Kidney epithelial cell (primary cell): Measurements from ENCODE around the gene TMEM171. TPM values are rescaled to one million over a fixed set of nuclear protein-coding genes. Genes with fewer than 3 reads are reported as not detected.

Experiments used
- DNase-seq: peaks from one replicate; pipeline ENCODE4 v3.0.0-alpha.2; 2010; ENCODE audit warnings: low read depth
- H3K27me3 ChIP-seq: 2 replicates; pipeline ENCODE4 v1.6.0; 2011; ENCODE audit warnings: low read length; ENCODE audit not compliant: control insufficient read depth, insufficient read depth
- H3K36me3 ChIP-seq: 2 replicates; pipeline ENCODE4 v1.5.1; 2011; ENCODE audit warnings: low read length; ENCODE audit not compliant: control insufficient read depth, insufficient read depth
- H3K4me3 ChIP-seq: 2 replicates; pipeline ENCODE4 v1.5.1; 2011; ENCODE audit warnings: low read depth, mild to moderate bottlenecking, control low read depth, low read length
- CTCF ChIP-seq: IDR thresholded peaks from 2 replicates; pipeline ENCODE4 v1.5.1; 2011; ENCODE audit warnings: mild to moderate bottlenecking, moderate library complexity, low read length, control low read depth, inconsistent platforms; ENCODE audit not compliant: insufficient read depth, poor library complexity, severe bottlenecking
- total RNA-seq: library from RNA; depleted of rRNA; stranded (reverse); fragments of >200 nt; gene quantifications from 2 replicates; pipeline ENCODE4 v1.2.3, GENCODE V29; 2015

The TMEM171 gene
- total RNA-seq, 1 donor from 2014 or later: 3.0 TPM

DNA sequence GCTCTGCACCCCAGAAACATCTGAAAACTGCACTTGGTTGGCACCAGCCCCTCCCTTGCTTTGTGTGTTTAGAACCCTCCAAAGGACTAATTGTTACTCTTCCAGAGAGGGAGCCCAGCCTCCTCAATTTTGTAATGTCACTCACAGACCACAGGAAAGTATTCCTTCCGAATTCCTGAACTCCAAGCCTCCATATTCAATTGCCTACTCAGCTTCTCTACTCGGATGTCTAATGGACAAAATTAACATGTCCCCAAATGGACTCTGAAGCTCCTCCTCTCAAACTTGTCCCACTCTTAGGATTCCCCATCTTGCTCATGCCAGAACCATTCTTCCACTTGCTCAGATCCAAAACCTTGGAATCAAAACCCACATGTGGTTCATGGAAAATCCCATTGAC lies 3.9 kb upstream of the TMEM171 start:
- Histone ChIP-seq H3K27me3 (no peaks in the 10 kb centered on the region), H3K36me3 (no peaks in the 10 kb centered on the region), H3K4me3 (no peak overlapping the region)
- no peak for DNase-seq
- no peak for TF ChIP-seq CTCF

- Histone ChIP-seq H3K27me3 (no peaks in the 10 kb centered on the region), H3K36me3 (no peaks in the 10 kb centered on the region), H3K4me3 (no peak overlapping the region)
- no peak for DNase-seq
- no peak for TF ChIP-seq CTCF
Measured at GRCh38 chr5:73117088-73117740, 3.2 kb upstream of the TMEM171 start.

DNA sequence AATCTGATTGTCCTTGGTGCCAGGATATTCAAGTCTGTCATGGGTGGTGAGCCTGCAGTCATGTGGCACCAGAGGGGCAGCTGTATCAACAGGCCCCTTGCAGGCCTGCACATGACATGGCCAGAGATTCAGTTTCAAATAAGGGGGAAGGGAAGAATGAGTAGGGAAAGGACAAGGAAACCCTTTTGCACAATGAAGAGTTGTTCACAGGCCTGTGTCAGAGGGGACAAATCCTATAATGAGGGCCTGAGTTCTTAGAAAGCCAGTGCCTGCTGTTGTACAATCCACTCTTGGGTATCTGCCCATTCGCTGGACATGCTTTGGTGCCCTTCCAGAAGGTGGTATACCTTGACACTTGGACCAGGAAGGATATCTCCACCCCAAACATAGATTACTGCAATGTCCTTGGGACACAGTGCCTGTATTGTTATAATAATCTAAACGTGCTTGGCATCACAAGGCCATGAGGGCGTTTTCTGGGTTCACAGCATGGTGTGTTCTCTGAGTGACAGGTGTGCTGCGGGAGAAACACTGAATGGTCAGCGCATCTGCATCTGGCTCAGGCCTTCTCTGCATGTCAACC lies 1.9 kb upstream of the TMEM171 start:
- TF ChIP-seq CTCF: no peak
- Histone ChIP-seq H3K27me3 (no peaks in the 10 kb centered on the region), H3K4me3 (no peak overlapping the region), H3K36me3 (no peaks in the 10 kb centered on the region)
- no peak for DNase-seq

DNA sequence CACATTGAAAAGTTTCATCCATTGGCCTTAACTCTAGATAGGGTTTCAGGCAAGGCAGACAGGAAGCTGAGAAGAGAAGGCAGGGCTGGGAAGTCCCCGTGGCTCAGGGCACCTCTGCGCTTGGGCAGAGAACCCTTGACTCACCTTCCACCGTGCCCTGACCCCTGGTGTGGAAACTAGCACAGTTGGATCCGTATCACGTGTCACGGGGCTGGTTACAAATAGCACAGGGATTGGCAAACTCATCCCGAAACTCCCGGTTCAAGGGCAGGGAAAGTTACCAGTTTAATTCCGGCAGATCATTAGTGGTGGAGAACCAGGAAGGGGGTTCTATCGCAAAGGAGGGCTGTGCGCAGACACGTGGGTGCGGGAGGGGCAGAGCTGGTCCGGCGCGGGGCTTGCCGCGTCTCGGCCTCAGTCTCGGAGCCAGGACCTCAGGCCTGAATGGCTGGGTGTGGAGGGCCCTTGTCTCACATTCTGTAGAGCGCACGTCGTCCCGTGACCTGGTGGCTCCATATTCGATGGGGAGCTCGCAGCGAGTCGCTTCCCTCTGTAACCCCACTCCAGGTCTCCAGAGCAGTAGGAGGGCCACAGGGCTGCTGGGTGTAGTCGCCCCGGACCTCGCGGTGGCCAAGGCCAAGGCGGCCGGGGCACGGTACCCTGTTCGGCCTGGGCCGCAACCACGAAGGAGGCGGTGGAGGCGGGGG lies 771 bp upstream of the TMEM171 start:
- no peak for TF ChIP-seq CTCF
- DNase-seq: no peak
- Histone ChIP-seq H3K27me3 (no peaks in the 10 kb centered on the region), H3K4me3 (no peak overlapping the region), H3K36me3 (no peaks in the 10 kb centered on the region)

- no peak for DNase-seq
- Histone ChIP-seq H3K27me3 (no peaks in the 10 kb centered on the region), H3K4me3 (peak overlapping the region; percentile 56), H3K36me3 (no peaks in the 10 kb centered on the region)
- TF ChIP-seq CTCF: no peak
Measured at GRCh38 chr5:73121119-73121463, 716 bp downstream of the TMEM171 start.
